Upper lobe of right lung (tissue), 1 donor: ENCODE results near the gene GPATCH2L. TPM values are rescaled to one million over a fixed set of nuclear protein-coding genes. Genes with fewer than 3 reads are reported as not detected.
A peak's percentile ranks its signal among the peaks of the same experiment; 100 is the strongest.

ENCODE experiments used
- ATAC-seq: fragments of 200-7000 bp; cut with Tn5 transposase; one replicate; pipeline ENCODE4 v1.9.1; 2020; ENCODE audit warnings: mild to moderate bottlenecking, moderate library complexity
- DNase-seq: peaks from one replicate; pipeline ENCODE4 v3.0.0-alpha.2; 2020
- H3K27ac ChIP-seq: fragments of 200-600 bp; one replicate; pipeline ENCODE4 v1.8.0; 2022
- H3K27me3 ChIP-seq: fragments of 200-600 bp; one replicate; pipeline ENCODE4 v1.8.0; 2022; ENCODE audit warnings: mild to moderate bottlenecking
- H3K36me3 ChIP-seq: fragments of 200-600 bp; one replicate; pipeline ENCODE4 v1.8.0; 2022
- H3K4me1 ChIP-seq: fragments of 200-600 bp; one replicate; pipeline ENCODE4 v1.8.0; 2022
- H3K4me3 ChIP-seq: fragments of 200-600 bp; one replicate; pipeline ENCODE4 v1.8.0; 2022; ENCODE audit warnings: mild to moderate bottlenecking
- H3K9me3 ChIP-seq: fragments of 200-600 bp; one replicate; pipeline ENCODE4 v1.8.0; 2022
- CTCF ChIP-seq: fragments of 200-600 bp; IDR thresholded peaks from one replicate; pipeline ENCODE4 v1.8.0; 2022; ENCODE audit warnings: antibody characterized with exemption
- intact Hi-C: fragments of 100-400 bp; cut with DNase I; formaldehyde crosslinking; loops from one replicate; pipeline ENCODE4 v1.11.0; 2022
- total RNA-seq: library from RNA; stranded (reverse); fragmentation: NEBNext Ultra II Directional; extraction: Animal tissue kit (Norgen Biotek cat#: 25700); gene quantifications from one replicate; pipeline ENCODE4 v1.2.1, GENCODE V29; 2021
- donor health status: DM: no; HTN: yes; CAD: no; lungs with severe emphysema.

The GPATCH2L gene
- total RNA-seq, 1 donor from 2014 or later: 46.5 TPM

- DNase-seq (no peak), ATAC-seq (no peak)
Measured at GRCh38 chr14:76113691-76114090, 38.0 kb upstream of the GPATCH2L start.

GRCh38 chr14:76115010-76115422 lies 36.7 kb upstream of the GPATCH2L start:
- no peaks in the 10 kb centered on the region for H3K36me3 ChIP-seq
- no peaks in the 10 kb centered on the region for H3K4me1 ChIP-seq
- intact Hi-C loops: no loop called here
- no peak for ATAC-seq
- no peak overlapping the region for H3K4me3 ChIP-seq
- H3K27me3 ChIP-seq: no peaks in the 10 kb centered on the region
- no peak for TF ChIP-seq CTCF
- DNase-seq: no peak
- no peak overlapping the region for H3K27ac ChIP-seq
- H3K9me3 ChIP-seq: no peaks in the 10 kb centered on the region

More at GRCh38 chr14:76113691-76114090, 38.0 kb upstream of the GPATCH2L start:
- intact Hi-C loops: no loop called here
- H3K36me3 ChIP-seq: no peaks in the 10 kb centered on the region
- H3K27ac ChIP-seq: no peak overlapping the region
- H3K27me3 ChIP-seq: no peaks in the 10 kb centered on the region
- H3K4me1 ChIP-seq: no peaks in the 10 kb centered on the region
- no peak for TF ChIP-seq CTCF
- no peaks in the 10 kb centered on the region for H3K9me3 ChIP-seq
- H3K4me3 ChIP-seq: no peak overlapping the region

GRCh38 chr14:76117789-76118484 lies 33.8 kb upstream of the GPATCH2L start:
- H3K36me3 ChIP-seq: no peaks in the 10 kb centered on the region

DNA sequence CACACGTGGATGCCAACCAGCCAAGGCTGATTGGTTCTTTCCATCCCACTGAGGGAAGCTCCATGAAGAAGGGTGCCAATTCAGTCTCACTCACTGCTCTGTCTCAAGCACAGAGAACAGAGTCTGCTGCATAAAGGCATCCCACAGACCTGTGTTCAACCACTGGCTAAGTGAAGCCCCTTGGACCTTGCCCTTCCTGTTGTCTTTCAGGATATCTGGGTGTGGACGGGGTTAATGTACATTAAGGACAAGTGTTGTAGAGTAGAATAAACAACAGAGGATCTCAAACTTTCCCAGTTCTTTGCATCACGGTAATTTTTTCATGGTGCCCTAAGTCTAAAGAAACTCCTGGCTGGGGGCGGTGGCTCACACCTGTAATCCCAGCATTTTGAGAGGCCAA lies 33.1 kb upstream of the GPATCH2L start:
- Histone ChIP-seq H3K9me3 (no peaks in the 10 kb centered on the region), H3K27me3 (no peaks in the 10 kb centered on the region), H3K4me1 (no peaks in the 10 kb centered on the region), H3K4me3 (no peak overlapping the region), H3K27ac (no peak overlapping the region), H3K36me3 (no peaks in the 10 kb centered on the region)
- intact Hi-C loops: no loop called here
- ATAC-seq (no peak), DNase-seq (no peak)
- TF ChIP-seq CTCF: no peak

More at GRCh38 chr14:76117789-76118484, 33.8 kb upstream of the GPATCH2L start:
- no peak for TF ChIP-seq CTCF
- Histone ChIP-seq H3K27me3 (no peaks in the 10 kb centered on the region), H3K9me3 (no peaks in the 10 kb centered on the region), H3K4me1 (no peaks in the 10 kb centered on the region), H3K4me3 (no peak overlapping the region), H3K27ac (no peak overlapping the region)
- intact Hi-C loops: no loop called here
- DNase-seq: no peak
- no peak for ATAC-seq

DNA sequence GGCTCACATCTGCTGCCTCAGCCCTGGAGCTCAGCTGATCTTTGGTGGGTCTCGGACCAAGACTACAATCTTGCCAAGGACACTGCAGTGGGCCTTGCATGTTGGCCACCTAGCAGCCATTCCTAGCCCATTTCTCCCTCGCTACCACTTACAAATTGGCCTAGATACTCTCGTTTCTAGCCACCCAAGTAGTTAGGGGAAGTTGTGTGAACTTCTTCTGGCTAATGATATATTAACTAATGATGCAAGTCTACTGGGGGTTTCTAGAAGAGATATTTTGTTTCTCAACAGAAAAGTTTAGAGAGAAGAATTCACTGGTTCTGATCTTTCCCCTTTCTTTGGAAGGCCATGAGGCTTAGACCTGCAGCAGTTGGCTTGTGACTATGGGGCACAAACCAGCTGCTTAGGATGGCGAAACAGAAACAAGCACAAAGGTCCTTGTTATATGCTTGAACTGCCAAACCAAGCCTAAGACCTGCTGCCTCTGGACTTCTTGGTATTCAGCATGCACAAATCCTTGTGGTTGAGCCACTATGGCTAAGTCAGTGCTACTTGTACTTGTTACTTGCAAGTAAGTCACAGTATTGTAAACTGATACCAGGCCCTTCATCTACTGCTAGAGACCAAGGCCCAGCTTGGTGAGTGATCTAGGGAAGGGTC lies 30.5 kb upstream of the GPATCH2L start:
- H3K9me3 ChIP-seq: no peaks in the 10 kb centered on the region
- no peak overlapping the region for H3K27ac ChIP-seq
- DNase-seq (peak; percentile 10), ATAC-seq (no peak)
- H3K4me1 ChIP-seq: no peaks in the 10 kb centered on the region
- H3K27me3 ChIP-seq: peaks cover 5% of the 10 kb centered on the region
- TF ChIP-seq CTCF: no peak
- H3K36me3 ChIP-seq: no peaks in the 10 kb centered on the region
- H3K4me3 ChIP-seq: no peak overlapping the region
- intact Hi-C loops: no loop called here
